GM19023 (cell line): Measurements from ENCODE around the gene ANXA1.

Experiments
- ATAC-seq: cut with Tn5 transposase; IDR thresholded peaks from one replicate; pipeline ENCODE4 v1.9.1; 2021; ENCODE audit warnings: mild to moderate bottlenecking, moderate library complexity; ENCODE audit not compliant: unreplicated experiment

Gene ANXA1

GRCh38 chr9:73151653-73152542 is at the start of gene ANXA1:
Gene ANXA1 (plus strand): TSS chr9:73151865. CDS start chr9:73158536, 6,671 bp downstream.
- ATAC-seq: no peak

GRCh38 chr9:73104342-73104741 is 47.3 kb upstream of the ANXA1 start:
- ATAC-seq: no peak

GRCh38 chr9:73104921-73105320 is 46.7 kb upstream of the ANXA1 start:
- ATAC-seq: no peak

DNA sequence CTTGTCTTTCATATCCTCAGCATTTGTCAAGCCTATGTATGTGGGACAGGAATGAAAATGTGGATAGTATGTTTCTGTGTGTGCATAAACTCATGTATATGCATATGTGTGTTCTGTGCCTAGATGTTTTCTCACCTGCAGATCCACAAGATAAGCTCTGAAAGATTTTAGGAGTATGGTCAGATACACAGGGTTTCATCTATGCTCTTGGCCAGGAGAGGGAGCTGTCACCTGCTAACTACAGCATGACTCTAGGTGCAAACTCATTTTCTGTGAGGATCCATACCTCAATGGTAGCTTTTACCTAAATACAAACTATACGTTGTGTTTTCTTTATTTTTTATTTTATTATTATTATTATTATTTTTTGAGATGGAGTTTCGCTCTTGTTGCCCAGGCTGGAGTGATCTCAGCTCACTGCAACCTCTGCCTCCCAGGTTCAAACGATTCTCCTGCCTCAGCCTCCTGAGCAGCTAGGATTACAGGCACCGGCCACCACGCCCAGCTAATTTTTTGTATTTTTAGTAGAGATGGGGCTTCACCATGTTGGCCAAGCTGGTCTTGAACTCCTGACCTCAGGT is 44.1 kb upstream of the ANXA1 start:
- ATAC-seq: peak; percentile 80

GRCh38 chr9:73114058-73114457 is 37.6 kb upstream of the ANXA1 start:
- ATAC-seq: no peak

GRCh38 chr9:73114958-73115357 is 36.7 kb upstream of the ANXA1 start:
- no peak for ATAC-seq

DNA sequence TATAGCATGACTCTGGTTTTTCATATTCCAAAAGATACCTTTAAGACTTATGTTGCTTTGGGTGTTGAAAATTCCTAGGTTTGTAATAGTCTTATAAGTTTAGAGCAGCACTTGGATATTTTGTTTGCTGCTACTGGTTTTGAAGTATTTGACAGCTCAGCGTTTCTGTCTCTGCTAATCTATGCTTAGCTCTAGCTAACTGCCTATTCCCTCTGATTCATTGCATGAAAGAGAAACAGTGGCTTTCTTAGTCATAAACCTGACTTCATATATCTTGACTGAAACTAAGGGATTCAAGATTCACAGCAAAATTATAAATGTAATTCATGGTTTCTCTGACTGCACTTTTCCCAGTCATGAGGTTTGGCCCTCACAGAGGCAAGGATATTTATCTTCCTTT is 35.6 kb upstream of the ANXA1 start:
- ATAC-seq: no peak

GRCh38 chr9:73116880-73117279 is 34.8 kb upstream of the ANXA1 start:
- no peak for ATAC-seq

- ATAC-seq: no peak
Observed at GRCh38 chr9:73118286-73118685, 33.4 kb upstream of the ANXA1 start.

DNA sequence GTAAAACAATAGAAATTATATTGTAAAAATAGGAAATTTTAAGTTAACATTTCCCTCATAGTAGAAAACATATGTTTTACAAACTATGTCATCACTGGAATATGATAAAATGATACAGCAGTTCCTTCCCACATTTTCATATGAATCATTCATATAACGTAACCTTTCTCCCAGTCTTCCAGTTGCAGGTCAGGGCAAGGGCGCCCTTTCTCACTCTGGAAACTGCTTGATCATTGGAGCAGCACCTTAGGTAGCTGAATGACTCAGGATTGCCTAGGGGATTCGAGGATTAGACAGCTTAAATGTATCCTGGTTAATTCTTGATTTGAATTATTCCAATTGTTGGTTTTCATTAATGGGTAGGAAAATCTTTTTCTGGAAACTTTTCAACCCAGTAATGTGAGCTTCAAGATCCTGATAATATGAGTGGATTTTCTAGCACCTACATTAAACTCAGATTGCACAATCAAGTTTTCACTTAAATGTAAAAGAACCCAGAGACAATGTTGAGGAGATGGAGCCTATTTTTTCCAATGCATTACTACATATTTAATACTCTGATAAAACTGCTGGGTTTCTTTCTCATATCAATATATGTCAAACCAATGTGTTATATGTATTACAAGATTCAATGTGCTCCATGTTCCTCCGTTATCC is 32.6 kb upstream of the ANXA1 start:
- no peak for ATAC-seq

DNA sequence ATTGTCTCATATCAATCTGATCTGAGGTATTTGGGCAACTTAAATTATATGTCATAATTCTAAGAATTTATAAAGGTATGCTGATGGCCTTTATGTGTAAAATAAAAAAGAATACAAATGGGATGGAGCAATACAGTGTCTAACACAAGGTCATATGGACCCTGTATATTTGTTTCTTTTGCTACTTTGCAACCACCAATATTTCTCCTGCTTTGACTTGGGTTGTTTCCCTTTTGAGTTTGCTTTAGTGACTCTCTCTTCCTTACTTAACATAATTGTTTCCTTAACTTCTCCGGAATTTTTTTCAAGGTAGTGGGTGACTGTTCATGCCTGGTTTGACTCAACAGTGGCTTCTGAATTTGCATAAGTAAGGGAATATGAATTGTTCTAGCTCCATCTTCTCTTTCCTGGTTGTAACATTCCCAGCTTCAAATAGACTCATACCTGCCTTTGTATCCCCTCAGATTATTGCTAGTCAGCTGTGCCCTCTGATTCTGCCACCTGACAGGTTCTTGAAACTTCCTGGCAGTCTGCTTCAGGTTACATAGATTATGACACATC is 30.2 kb upstream of the ANXA1 start:
- no peak for ATAC-seq

- no peak for ATAC-seq
Observed at GRCh38 chr9:73125651-73126050, 26.0 kb upstream of the ANXA1 start.

DNA sequence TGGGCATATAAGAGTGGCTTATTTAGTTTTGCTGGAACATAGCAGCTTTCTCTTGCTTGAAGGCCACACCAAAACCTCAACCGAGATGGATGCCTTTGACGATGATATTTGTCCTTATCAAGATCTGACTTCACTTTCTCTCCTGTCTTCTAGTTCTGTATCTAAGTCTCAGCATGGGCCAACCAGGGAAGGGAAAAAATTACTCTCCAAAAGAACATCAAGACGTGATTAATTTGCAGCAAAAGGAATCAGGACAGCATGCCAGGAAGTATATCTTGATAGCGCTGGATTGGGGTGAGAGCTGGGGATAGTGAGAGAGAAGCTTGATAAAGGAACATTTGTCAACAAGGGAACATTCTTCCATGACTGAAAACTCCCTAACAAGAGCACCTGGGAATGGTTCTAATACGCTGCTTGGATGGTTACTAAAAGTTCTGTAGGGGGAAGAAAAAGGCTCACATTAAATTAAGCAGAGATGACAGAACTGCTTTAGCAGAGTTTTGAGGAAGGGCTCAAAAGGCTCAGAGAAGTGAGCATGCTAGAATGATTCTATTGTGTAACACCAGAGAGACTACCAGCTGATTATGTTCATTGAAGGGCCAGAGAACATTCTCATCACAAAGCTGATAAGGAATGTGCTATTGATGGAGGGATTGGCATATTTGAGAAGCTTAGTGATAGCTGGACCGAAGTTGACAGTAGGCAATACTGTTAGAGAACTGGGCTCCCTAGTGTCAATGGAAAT is 21.6 kb upstream of the ANXA1 start:
- ATAC-seq: no peak

GRCh38 chr9:73131461-73131860 is 20.2 kb upstream of the ANXA1 start:
- no peak for ATAC-seq

DNA sequence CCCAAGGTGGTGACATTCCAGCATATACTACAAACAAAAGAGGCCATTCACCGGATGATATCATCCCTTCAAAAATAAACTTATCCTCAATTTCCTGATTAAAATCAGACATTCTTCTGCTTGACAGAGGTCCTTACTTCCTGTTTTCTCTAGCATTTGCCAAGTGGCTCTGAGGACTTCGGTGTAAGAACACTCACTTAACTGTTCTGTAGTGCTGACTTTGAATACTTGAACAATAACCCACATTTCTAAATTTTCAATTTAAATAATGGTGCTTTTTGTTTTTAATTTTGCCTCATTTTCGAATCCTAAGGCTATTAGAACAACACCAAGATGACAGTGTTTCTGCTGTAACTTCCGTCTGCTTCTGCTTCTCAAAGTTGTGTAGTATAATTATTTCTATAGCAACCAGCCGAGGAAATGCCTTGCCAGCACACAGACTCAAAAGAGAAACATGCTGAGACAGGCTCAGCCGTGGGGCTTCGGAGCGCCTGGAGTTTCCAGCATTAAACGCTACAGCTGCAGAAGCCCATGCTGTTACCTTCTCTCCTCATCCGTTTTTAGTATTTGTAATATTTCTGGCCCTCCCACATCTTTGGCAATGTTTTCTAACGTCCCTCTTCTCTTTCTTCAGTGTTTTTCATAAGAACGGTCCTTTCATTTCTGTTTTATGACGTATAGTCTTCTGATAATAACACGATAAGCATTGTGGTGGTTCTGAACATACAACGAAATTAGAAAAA is 19.5 kb upstream of the ANXA1 start:
- ATAC-seq: peak; percentile 90

DNA sequence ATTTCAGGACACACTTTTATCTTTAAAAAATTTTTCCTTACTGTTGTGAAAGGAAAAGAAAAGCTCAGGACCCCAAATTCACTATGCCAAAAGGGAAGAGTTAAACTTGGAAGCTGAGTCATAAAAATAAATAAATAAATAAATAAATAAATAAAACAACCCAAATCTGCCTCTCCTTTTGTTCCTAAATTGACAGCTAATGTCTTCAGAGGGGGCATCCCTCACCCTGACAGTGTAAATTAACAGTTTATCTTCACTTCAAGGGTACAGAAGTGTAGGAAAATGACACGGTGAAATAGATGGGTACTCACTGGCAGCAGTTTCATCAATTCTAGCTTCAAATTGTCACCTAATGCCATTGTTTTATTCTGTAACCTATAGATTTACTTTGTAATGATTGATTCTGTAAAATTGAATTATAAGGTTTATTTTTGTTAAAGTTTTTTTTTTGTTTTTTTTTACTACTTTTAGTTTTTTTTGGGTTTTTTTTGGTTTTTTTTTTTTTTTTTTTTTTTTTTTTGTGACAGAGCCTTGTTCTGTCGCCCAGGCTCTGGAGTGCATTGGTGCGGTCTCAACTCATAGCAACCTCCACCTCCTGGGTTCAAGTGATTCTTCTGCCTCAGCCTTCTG is 18.5 kb upstream of the ANXA1 start:
- no peak for ATAC-seq

DNA sequence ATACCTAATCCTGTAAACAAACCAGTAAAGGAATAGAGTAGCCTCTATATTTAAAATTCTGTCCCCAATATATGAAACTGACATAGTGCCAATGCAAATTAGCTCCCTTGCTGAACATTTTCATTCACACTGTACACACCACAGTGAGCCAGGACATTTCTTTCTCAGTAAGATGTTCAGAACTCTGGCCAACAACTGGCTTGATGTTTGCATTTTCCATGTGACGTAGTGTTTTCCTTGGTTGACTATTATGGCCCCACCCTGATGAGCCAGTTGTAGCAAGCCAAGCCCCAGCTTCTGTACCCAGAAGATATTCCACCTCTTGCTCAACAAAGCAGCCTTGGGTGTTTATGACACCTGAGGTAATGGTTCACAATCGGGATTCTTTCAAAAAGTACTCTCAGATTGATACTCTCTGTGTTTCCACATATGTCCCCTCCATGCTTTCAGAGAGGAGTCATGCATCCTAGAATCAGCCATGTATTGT is 17.7 kb upstream of the ANXA1 start:
- ATAC-seq: no peak

- no peak for ATAC-seq
Observed at GRCh38 chr9:73135394-73135793, 16.3 kb upstream of the ANXA1 start.

DNA sequence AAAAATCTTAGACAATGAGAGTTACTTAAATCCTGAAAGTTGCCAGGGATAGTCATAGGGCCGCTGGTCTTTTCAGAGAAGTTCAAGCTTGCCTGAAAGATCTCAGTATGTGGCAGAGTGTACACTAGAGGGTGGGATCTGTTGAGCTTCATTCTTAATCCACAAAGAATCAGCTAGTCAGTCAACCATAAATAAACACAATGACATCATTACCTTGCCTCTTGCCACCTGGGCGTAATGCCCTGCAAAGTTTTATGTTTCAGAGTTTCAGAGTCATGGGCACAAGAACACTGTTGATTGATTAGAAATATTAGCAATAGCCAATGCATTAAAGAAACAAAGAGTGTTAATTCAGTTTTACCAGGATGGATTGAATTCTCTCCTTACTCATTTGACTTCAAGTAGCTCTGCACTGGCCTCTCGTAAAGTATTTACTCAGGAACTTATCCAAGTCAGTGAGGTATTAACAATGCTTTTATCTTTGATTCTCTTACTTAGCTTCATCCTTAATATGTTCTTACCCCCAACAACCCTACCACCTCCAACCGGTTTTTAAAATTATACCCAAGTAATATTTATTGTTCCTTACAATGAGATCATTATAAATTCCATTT is 14.3 kb upstream of the ANXA1 start:
- ATAC-seq: no peak
